MM.1S (cell line): Measurements from ENCODE around the gene UBE2E3.

Experiments used
- DNase-seq: peaks from one replicate; pipeline ENCODE4 v3.0.0-alpha.2; 2015
- H2AFZ ChIP-seq: fragments of 300-600 bp; sonication (generic); 2 replicates; pipeline ENCODE4 v1.6.0; 2016; ENCODE audit warnings: antibody characterized with exemption, low read length
- H3F3A ChIP-seq: fragments of 300-600 bp; sonication (generic); 2 replicates; pipeline ENCODE4 v1.6.1; 2016; ENCODE audit warnings: mild to moderate bottlenecking, antibody characterized with exemption, low read length, moderate library complexity, mixed read lengths; ENCODE audit not compliant: insufficient read depth
- H3K27ac ChIP-seq: fragments of 300-600 bp; sonication (generic); 2 replicates; pipeline ENCODE4 v1.5.1; 2016; ENCODE audit warnings: mild to moderate bottlenecking, low read length
- H3K27me3 ChIP-seq: fragments of 300-600 bp; sonication (generic); replicated peaks from 2 replicates; pipeline ENCODE4 v1.6.0; 2016; ENCODE audit warnings: low read length; ENCODE audit not compliant: insufficient read depth
- H3K36me3 ChIP-seq: fragments of 300-600 bp; sonication (generic); replicated peaks from 2 replicates; pipeline ENCODE4 v1.6.1; 2016; ENCODE audit warnings: mild to moderate bottlenecking, low read length, mixed read lengths; ENCODE audit not compliant: insufficient read depth
- H3K4me1 ChIP-seq: fragments of 300-600 bp; sonication (generic); 2 replicates; pipeline ENCODE4 v1.6.1; 2016; ENCODE audit warnings: low read length, mixed read lengths
- H3K4me2 ChIP-seq: fragments of 300-600 bp; sonication (generic); 2 replicates; pipeline ENCODE4 v1.6.0; 2016; ENCODE audit warnings: low read depth, low read length
- H3K4me3 ChIP-seq: fragments of 300-600 bp; sonication (generic); 2 replicates; pipeline ENCODE4 v1.5.1; 2016; ENCODE audit warnings: low read length, mixed read lengths
- H3K79me2 ChIP-seq: fragments of 300-600 bp; sonication (generic); 2 replicates; pipeline ENCODE4 v1.6.1; 2016; ENCODE audit warnings: mixed run types, low read length, mixed read lengths
- H3K9ac ChIP-seq: fragments of 300-600 bp; sonication (generic); 2 replicates; pipeline ENCODE4 v1.6.1; 2016; ENCODE audit warnings: low read length, mixed read lengths
- H3K9me2 ChIP-seq: fragments of 300-600 bp; sonication (generic); replicated peaks from 2 replicates; pipeline ENCODE4 v1.6.1; 2016; ENCODE audit warnings: mild to moderate bottlenecking, low read length, mixed read lengths; ENCODE audit not compliant: insufficient read depth
- H3K9me3 ChIP-seq: fragments of 300-600 bp; sonication (generic); replicated peaks from 2 replicates; pipeline ENCODE4 v1.6.1; 2016; ENCODE audit warnings: mild to moderate bottlenecking, low read length, mixed read lengths; ENCODE audit not compliant: insufficient read depth
- H4K20me1 ChIP-seq: fragments of 300-600 bp; sonication (generic); 2 replicates; pipeline ENCODE4 v1.6.1; 2016; ENCODE audit warnings: mild to moderate bottlenecking, low read length, moderate library complexity, mixed read lengths; ENCODE audit not compliant: insufficient read depth
- CTCF ChIP-seq: fragments of 300-600 bp; sonication (generic); IDR thresholded peaks from 2 replicates; pipeline ENCODE4 v1.5.1; 2016; ENCODE audit warnings: antibody characterized with exemption, low read length, mixed read lengths
- EZH2 ChIP-seq: fragments of 300-600 bp; sonication (generic); optimal IDR thresholded peaks from 2 replicates; pipeline ENCODE3; 2017; ENCODE audit warnings: low read depth, mild to moderate bottlenecking, antibody characterized with exemption, low read length, mixed read lengths
- EZH2phosphoT487 ChIP-seq: fragments of 300-600 bp; sonication (generic); IDR thresholded peaks from 2 replicates; pipeline ENCODE4 v1.6.1; 2018; ENCODE audit warnings: antibody characterized with exemption, low read length

UBE2E3 gene

GRCh38 chr2:180980106-180980942, at the start of gene UBE2E3:
Gene UBE2E3 (plus strand): TSS chr2:180980605. CDS start chr2:180982043, 1,438 bp downstream.
- H3K36me3 ChIP-seq, result 0 out of 2 replicates have a peak, but pooled peaks cover 4% of the 10 kb centered on the region
- no peak for TF ChIP-seq EZH2phosphoT487
- TF ChIP-seq CTCF, result peak; percentile 54
- no peak for TF ChIP-seq EZH2
- peak; percentile 78 for DNase-seq
- H3K27me3 ChIP-seq, result no peaks in the 10 kb centered on the region
- H3K79me2 ChIP-seq, result peaks cover 41% of the 10 kb centered on the region
- peak within 1 kb of the TSS; percentile 81 for H3K4me3 ChIP-seq
- H3K4me1 ChIP-seq, result peaks cover 33% of the 10 kb centered on the region
- peak within 1 kb of the TSS; percentile 85 for H2AFZ ChIP-seq
- no peaks in the 10 kb centered on the region for H3K9me2 ChIP-seq
- no peaks in the 10 kb centered on the region for H4K20me1 ChIP-seq
- peak within 1 kb of the TSS; percentile 17; the same call in 1 of the 2 replicates for H3K27ac ChIP-seq
- peak within 1 kb of the TSS; percentile 89 for H3K4me2 ChIP-seq
- H3K9ac ChIP-seq, result peak within 1 kb of the TSS; percentile 67
- no peaks in the 10 kb centered on the region for H3K9me3 ChIP-seq
- H3F3A ChIP-seq, result peaks cover 22% of the 10 kb centered on the region

- Histone ChIP-seq H3K4me1 (no peaks in the 10 kb centered on the region), H3K36me3 (no peaks in the 10 kb centered on the region), H4K20me1 (no peaks in the 10 kb centered on the region), H3F3A (no peaks in the 10 kb centered on the region), H3K79me2 (no peaks in the 10 kb centered on the region), H3K4me3 (no peak overlapping the region), H3K27ac (no peak overlapping the region), H3K9me3 (no peaks in the 10 kb centered on the region), H3K9me2 (no peaks in the 10 kb centered on the region), H3K27me3 (no peaks in the 10 kb centered on the region), H2AFZ (no peak overlapping the region), H3K4me2 (no peak overlapping the region), H3K9ac (no peak overlapping the region)
- DNase-seq, result no peak
- no peak for TF ChIP-seq EZH2phosphoT487
- no peak for TF ChIP-seq CTCF
- no peak for TF ChIP-seq EZH2
Observed at GRCh38 chr2:180931841-180932240, 48.6 kb upstream of the UBE2E3 start.

- Histone ChIP-seq H3K4me1 (peaks cover 2% of the 10 kb centered on the region; the same call in 1 of the 2 replicates), H3K9me3 (no peaks in the 10 kb centered on the region), H3K36me3 (no peaks in the 10 kb centered on the region), H3K27me3 (no peaks in the 10 kb centered on the region), H3K9ac (no peak overlapping the region), H3K4me3 (no peak overlapping the region), H3K27ac (no peak overlapping the region), H3K79me2 (no peaks in the 10 kb centered on the region), H3F3A (no peaks in the 10 kb centered on the region), H4K20me1 (no peaks in the 10 kb centered on the region), H3K9me2 (no peaks in the 10 kb centered on the region), H3K4me2 (no peak overlapping the region), H2AFZ (no peak overlapping the region)
- TF ChIP-seq EZH2, result no peak
- TF ChIP-seq CTCF, result no peak
- TF ChIP-seq EZH2phosphoT487, result no peak
- DNase-seq, result no peak
Observed at GRCh38 chr2:180933332-180933731, 47.1 kb upstream of the UBE2E3 start.
